Mammary epithelial cell (primary cell): ENCODE results near the gene TMEM87B.

Experiments used
- EZH2 ChIP-seq: IDR thresholded peaks from 2 replicates; pipeline ENCODE4 v1.6.1; 2012; ENCODE audit warnings: low read length, inconsistent platforms, borderline replicate concordance
- TF ChIP-seq, protein P1 (sequence below), 2 donors: IDR thresholded peaks in 1 of 2; conservative IDR thresholded peaks in 1 of 2; 2 replicates each; pipeline ENCODE4 v1.5.1; 2011 to 2012; ENCODE audit warnings: inconsistent platforms in 2 of 2, low read length in 2 of 2, mild to moderate bottlenecking in 2 of 2, control low read depth in 1 of 2, low read depth in 1 of 2; ENCODE audit not compliant: insufficient read depth in 1 of 2; ENCODE audit errors: extremely low read depth in 1 of 2

- TF ChIP-seq, protein P1, sequence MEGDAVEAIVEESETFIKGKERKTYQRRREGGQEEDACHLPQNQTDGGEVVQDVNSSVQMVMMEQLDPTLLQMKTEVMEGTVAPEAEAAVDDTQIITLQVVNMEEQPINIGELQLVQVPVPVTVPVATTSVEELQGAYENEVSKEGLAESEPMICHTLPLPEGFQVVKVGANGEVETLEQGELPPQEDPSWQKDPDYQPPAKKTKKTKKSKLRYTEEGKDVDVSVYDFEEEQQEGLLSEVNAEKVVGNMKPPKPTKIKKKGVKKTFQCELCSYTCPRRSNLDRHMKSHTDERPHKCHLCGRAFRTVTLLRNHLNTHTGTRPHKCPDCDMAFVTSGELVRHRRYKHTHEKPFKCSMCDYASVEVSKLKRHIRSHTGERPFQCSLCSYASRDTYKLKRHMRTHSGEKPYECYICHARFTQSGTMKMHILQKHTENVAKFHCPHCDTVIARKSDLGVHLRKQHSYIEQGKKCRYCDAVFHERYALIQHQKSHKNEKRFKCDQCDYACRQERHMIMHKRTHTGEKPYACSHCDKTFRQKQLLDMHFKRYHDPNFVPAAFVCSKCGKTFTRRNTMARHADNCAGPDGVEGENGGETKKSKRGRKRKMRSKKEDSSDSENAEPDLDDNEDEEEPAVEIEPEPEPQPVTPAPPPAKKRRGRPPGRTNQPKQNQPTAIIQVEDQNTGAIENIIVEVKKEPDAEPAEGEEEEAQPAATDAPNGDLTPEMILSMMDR (conservative IDR thresholded peaks at IDR 0.05 in 1 of 2, IDR thresholded peaks at IDR 0.05 in 1 of 2; ENCODE audit: extremely low read depth in 1 of 2, insufficient read depth in 1 of 2, low read depth in 1 of 2, low read length in 2 of 2) = no peak
- no peak for TF ChIP-seq EZH2
Measured at GRCh38 chr2:112024896-112025491, 30.1 kb upstream of the TMEM87B start.
